ENCODE measurements around the gene ASTN2.

Gene ASTN2

GRCh38 chr9:116749176-116749575, 665.7 kb downstream of the ASTN2 start:
- DNase-seq (ENCODE audit: low spot score) = no peak

GRCh38 chr9:116741742-116742141, 673.1 kb downstream of the ASTN2 start:
- DNase-seq (ENCODE audit: low spot score) = no peak

GRCh38 chr9:116741086-116741740, 673.6 kb downstream of the ASTN2 start:
- DNase-seq (ENCODE audit: low spot score) = no peak

GRCh38 chr9:116737152-116737546, 677.7 kb downstream of the ASTN2 start:
- peak; percentile 67 for DNase-seq (ENCODE audit: low spot score)

- DNase-seq (ENCODE audit: low spot score) = no peak
These were observed 678.3 kb downstream of the ASTN2 start for GRCh38 chr9:116736399-116737151.

- DNase-seq (ENCODE audit: low spot score) = no peak
These were observed 681.7 kb downstream of the ASTN2 start for GRCh38 chr9:116733010-116733641.

- DNase-seq (ENCODE audit: low spot score) = no peak
These were observed 688.3 kb downstream of the ASTN2 start for GRCh38 chr9:116726602-116727001.

- no peak for DNase-seq (ENCODE audit: low spot score)
These were observed 690.7 kb downstream of the ASTN2 start for GRCh38 chr9:116724123-116724522.

GRCh38 chr9:116721944-116722343, 692.9 kb downstream of the ASTN2 start:
- no peak for DNase-seq (ENCODE audit: low spot score)

- DNase-seq (ENCODE audit: low spot score) = no peak
These were observed 693.4 kb downstream of the ASTN2 start for GRCh38 chr9:116721411-116721810.

GRCh38 chr9:116720111-116720510, 694.7 kb downstream of the ASTN2 start:
- no peak for DNase-seq (ENCODE audit: low spot score)

GRCh38 chr9:116718111-116718510, 696.7 kb downstream of the ASTN2 start:
- no peak for DNase-seq (ENCODE audit: low spot score)

- no peak for DNase-seq (ENCODE audit: low spot score)
These were observed 697.7 kb downstream of the ASTN2 start for GRCh38 chr9:116717150-116717549.

GRCh38 chr9:116716438-116716837, 698.4 kb downstream of the ASTN2 start:
- no peak for DNase-seq (ENCODE audit: low spot score)

GRCh38 chr9:116715751-116716150, 699.1 kb downstream of the ASTN2 start:
- DNase-seq (ENCODE audit: low spot score) = no peak

- no peak for DNase-seq (ENCODE audit: low spot score)
These were observed 701.6 kb downstream of the ASTN2 start for GRCh38 chr9:116713271-116713670.

GRCh38 chr9:116712781-116713180, 702.1 kb downstream of the ASTN2 start:
- DNase-seq (ENCODE audit: low spot score) = no peak

GRCh38 chr9:116706310-116707290, 708.3 kb downstream of the ASTN2 start:
- no peak for DNase-seq (ENCODE audit: low spot score)

GRCh38 chr9:116705531-116705930, 709.3 kb downstream of the ASTN2 start:
- no peak for DNase-seq (ENCODE audit: low spot score)

- DNase-seq (ENCODE audit: low spot score) = no peak
These were observed 710.4 kb downstream of the ASTN2 start for GRCh38 chr9:116704470-116704869.

- DNase-seq (ENCODE audit: low spot score) = no peak
These were observed 711.2 kb downstream of the ASTN2 start for GRCh38 chr9:116703634-116704033.
